DOHH2 (cell line): ENCODE results near the gene MCUR1.
"Not testable (repeated sequence)": the region's sequence is repeated elsewhere in the genome, so short reads cannot be mapped to it uniquely, and the experiment has no call there.

Experiments used
- EZH2phosphoT487 ChIP-seq: fragments of 200-600 bp; sonication (generic); IDR thresholded peaks from 2 replicates; pipeline ENCODE4 v1.6.1; 2017; ENCODE audit warnings: borderline replicate concordance, mild to moderate bottlenecking, antibody characterized with exemption, low read length, moderate library complexity, mixed read lengths
- TF ChIP-seq, protein P1 (sequence below): fragments of 200-600 bp; sonication (generic); IDR thresholded peaks from one replicate; pipeline ENCODE4 v1.5.1; 2014; ENCODE audit warnings: antibody characterized with exemption, mild to moderate bottlenecking, low read depth, low read length; ENCODE audit not compliant: poor library complexity, severe bottlenecking

DNA sequence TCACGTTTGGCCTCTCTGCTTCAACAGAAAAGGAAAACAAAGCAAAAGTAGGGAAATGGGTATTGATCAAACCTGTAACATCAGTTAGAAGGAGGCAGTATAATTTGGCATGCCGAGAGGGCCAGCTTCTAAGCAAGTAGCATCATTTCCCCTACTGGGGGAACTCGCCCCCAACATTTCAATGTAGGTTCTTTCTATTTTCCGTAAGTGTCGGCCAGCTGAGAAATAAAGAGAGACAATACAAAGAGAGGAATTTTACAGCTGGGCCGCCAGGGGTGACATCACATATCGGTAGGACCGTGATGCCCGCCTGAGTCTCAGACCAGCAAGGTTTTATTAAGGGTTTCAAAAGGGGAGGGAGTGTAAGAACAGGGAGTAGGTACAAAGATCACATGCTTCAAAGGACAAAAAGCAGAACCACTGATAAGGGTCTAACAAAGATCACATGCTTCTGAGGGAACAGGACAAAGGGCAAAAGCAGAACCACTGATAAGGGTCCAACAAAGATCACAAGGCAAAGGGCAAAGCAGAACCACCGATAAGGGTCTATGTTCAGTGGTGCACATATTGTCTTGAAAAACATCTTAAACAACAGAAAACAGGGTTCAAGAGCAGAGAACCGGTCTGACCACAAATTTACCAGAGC lies 14.4 kb upstream of the MCUR1 start:
- TF ChIP-seq, protein P1, sequence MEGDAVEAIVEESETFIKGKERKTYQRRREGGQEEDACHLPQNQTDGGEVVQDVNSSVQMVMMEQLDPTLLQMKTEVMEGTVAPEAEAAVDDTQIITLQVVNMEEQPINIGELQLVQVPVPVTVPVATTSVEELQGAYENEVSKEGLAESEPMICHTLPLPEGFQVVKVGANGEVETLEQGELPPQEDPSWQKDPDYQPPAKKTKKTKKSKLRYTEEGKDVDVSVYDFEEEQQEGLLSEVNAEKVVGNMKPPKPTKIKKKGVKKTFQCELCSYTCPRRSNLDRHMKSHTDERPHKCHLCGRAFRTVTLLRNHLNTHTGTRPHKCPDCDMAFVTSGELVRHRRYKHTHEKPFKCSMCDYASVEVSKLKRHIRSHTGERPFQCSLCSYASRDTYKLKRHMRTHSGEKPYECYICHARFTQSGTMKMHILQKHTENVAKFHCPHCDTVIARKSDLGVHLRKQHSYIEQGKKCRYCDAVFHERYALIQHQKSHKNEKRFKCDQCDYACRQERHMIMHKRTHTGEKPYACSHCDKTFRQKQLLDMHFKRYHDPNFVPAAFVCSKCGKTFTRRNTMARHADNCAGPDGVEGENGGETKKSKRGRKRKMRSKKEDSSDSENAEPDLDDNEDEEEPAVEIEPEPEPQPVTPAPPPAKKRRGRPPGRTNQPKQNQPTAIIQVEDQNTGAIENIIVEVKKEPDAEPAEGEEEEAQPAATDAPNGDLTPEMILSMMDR, result not testable (repeated sequence)
- not testable (repeated sequence) for TF ChIP-seq EZH2phosphoT487
